Peyer's patch (tissue), 4 donors: Measurements from ENCODE around the gene SOCS7. TPM values are rescaled to one million over a fixed set of nuclear protein-coding genes. Genes with fewer than 3 reads are reported as not detected.

Source experiments
- DNase-seq, 3 donors: peaks; one replicate each; pipeline ENCODE4 v3.0.0-alpha.2; 2017 to 2019
- H3K27ac ChIP-seq, 4 donors: fragments of 200-600 bp; sonication (generic); one replicate each; pipeline ENCODE4 v1.5.1; 2016 to 2019
- H3K27me3 ChIP-seq, 2 donors: fragments of 200-600 bp; sonication (generic); one replicate each; pipeline ENCODE4 v1.5.1; 2019
- H3K36me3 ChIP-seq, 3 donors: fragments of 200-600 bp; sonication (generic); one replicate each; pipeline ENCODE4 v1.5.1; 2016 to 2019
- H3K4me1 ChIP-seq, 4 donors: fragments of 200-600 bp; sonication (generic); one replicate each; pipeline ENCODE4 v1.5.1; 2016 to 2019
- H3K4me3 ChIP-seq, 4 donors: fragments of 200-600 bp; sonication (generic); 1 replicate in 3 of 4; 2 replicates in 1 of 4; pipeline ENCODE4 v1.5.1; 2016 to 2019; ENCODE audit warnings: mild to moderate bottlenecking in 1 of 4
- H3K9me3 ChIP-seq, 4 donors: fragments of 200-600 bp; sonication (generic); one replicate each; pipeline ENCODE4 v1.5.1; 2016 to 2019; ENCODE audit warnings: mild to moderate bottlenecking in 1 of 4
- POLR2A ChIP-seq, 2 donors: fragments of 450-650 bp; IDR thresholded peaks; one replicate each; pipeline ENCODE4 v1.5.1; 2017; ENCODE audit warnings: antibody characterized with exemption in 2 of 2, mild to moderate bottlenecking in 2 of 2, moderate library complexity in 2 of 2
- total RNA-seq, 4 donors: library from RNA; depleted of rRNA; stranded (reverse); fragments of >200 nt; gene quantifications; one replicate each; pipeline ENCODE4 v1.1.0, GENCODE V29; 2016
- TF ChIP-seq, protein P1 (sequence below), 6 experiments: fragments of 450-650 bp in 4 of 6; fragments of 200-600 bp in 2 of 6; sonication (generic) in 1 of 6; IDR thresholded peaks; one replicate each; pipeline ENCODE4 v1.5.1; 2017 to 2019; ENCODE audit warnings: antibody characterized with exemption in 6 of 6, mild to moderate bottlenecking in 3 of 6, moderate library complexity in 1 of 6

Gene SOCS7
- total RNA-seq, 4 donors from 2014 or later: 14.2 to 24.5 (median 16.1) TPM

DNA sequence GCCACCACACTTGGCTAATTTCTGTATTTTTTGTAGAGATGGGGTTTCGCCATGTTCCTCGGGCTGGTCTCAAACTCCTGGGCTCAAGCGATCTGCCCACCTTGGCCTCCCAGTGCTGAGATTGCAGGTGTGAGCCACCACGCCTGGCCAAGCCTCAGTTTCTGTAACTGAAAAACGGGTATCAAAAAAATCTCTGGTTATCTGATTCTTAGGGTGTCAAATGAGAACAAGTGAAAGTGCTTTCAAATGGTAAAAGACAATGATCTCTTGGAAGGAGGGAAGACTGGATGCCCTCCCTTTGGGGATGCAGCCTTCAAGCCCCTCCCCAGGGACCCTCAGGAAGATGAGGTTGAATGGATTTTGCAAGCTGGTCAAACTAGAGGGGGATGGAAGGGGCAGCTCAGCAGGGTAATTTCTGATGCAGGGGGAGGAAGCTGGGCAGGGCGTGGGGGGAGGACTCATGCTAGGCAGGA is 98.9 kb downstream of the SOCS7 start:
- H3K27me3 ChIP-seq: no peaks in the 10 kb centered on the region
- H3K9me3 ChIP-seq: no peaks in the 10 kb centered on the region
- TF ChIP-seq, protein P1, sequence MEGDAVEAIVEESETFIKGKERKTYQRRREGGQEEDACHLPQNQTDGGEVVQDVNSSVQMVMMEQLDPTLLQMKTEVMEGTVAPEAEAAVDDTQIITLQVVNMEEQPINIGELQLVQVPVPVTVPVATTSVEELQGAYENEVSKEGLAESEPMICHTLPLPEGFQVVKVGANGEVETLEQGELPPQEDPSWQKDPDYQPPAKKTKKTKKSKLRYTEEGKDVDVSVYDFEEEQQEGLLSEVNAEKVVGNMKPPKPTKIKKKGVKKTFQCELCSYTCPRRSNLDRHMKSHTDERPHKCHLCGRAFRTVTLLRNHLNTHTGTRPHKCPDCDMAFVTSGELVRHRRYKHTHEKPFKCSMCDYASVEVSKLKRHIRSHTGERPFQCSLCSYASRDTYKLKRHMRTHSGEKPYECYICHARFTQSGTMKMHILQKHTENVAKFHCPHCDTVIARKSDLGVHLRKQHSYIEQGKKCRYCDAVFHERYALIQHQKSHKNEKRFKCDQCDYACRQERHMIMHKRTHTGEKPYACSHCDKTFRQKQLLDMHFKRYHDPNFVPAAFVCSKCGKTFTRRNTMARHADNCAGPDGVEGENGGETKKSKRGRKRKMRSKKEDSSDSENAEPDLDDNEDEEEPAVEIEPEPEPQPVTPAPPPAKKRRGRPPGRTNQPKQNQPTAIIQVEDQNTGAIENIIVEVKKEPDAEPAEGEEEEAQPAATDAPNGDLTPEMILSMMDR (IDR thresholded peaks at IDR 0.05): no peak
- no peak for TF ChIP-seq POLR2A (IDR thresholded peaks at IDR 0.05)
- H3K4me1 ChIP-seq: peaks cover 0 to 24% (median 0%) of the 10 kb centered on the region in 4 donors
- H3K4me3 ChIP-seq: no peak overlapping the region
- no peak for DNase-seq
- no peak overlapping the region for H3K27ac ChIP-seq
- no peaks in the 10 kb centered on the region for H3K36me3 ChIP-seq

DNA sequence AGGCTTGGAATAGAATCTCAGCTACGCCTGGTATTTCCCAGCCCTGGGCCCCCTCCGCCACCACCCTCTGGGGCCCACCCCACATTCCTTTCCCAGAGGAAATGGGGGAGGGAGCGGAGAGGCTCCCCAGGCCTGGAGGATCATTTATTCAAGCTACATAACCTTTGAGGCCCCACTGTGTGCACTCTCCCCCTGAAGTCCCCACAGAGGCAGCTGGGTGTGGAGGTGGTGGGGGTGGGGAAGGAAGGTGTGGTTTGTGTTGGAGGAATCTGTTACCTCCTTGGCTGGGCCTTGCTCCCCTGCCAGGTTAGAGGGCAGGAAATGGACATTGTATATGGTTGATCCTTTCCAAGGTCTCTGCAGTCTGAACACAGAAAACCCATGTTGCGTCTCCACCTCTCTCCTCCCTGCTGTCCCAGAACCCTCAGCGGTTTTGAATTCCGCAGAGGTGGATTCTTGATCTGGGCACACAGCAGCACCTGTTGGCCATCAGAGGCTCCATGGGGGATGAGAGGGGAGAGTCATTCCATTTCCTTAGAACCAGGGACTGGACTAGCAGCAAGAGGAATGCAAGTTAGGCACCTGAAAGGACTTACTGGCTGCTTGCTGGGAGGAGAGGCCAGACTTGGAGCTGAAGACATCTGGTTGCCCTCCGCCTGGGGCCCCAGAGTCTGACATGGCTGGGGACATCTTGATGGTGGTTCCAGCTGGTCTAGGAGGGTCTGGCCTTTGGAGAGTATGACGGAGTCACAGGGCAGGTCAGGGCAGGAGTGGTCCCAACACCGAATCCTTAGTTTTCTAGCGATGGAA is 99.6 kb downstream of the SOCS7 start:
- Histone ChIP-seq H3K27me3 (no peaks in the 10 kb centered on the region), H3K4me3 (no peak overlapping the region), H3K4me1 (peaks cover 0 to 26% (median 0%) of the 10 kb centered on the region in 4 donors), H3K27ac (peak overlapping the region in 3 of 4 donors; percentile 4 to 63 (median 40)), H3K9me3 (no peaks in the 10 kb centered on the region), H3K36me3 (no peaks in the 10 kb centered on the region)
- TF ChIP-seq, protein P1 (IDR thresholded peaks at IDR 0.05): no peak
- no peak for TF ChIP-seq POLR2A (IDR thresholded peaks at IDR 0.05)
- no peak for DNase-seq

DNA sequence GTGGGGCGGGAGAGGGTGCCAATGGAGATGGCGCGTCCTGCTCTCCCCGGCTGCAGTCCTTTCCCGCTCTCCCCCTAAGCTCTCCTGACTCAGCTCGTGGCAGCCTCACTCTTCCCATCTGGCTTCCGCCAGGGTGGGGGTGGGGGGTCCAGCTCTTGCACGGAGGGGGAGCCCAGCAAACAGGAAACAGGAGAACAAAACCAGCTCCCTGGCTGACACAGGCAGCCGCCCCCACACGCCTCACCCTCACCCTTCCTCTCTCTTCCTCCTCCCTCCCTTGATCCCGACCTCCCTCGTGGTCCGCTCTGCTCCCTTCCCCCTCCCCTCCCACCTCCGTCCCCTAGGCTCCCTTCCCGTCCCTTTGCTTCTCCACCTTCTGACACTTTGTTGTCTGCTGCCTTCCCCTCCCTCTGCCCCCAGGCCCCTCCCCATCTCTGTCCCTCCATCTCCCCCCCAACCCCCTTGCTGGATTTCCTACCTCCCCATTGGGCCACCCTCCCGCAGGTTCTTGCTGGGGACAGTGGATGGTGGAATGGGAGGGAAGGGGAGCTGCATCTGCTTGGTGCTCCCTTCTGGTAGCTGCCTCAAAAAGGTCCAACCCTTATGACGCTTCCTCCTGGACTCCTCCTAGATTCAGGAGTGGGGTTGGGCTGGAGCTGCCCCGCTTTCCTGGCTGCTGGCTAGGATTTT is 100.3 kb downstream of the SOCS7 start:
- H3K27me3 ChIP-seq: no peaks in the 10 kb centered on the region
- H3K9me3 ChIP-seq: no peaks in the 10 kb centered on the region
- H3K4me3 ChIP-seq: no peak overlapping the region
- TF ChIP-seq, protein P1 (IDR thresholded peaks at IDR 0.05): no peak
- DNase-seq: no peak
- H3K27ac ChIP-seq: peak overlapping the region; percentile 17 to 63 (median 28)
- H3K36me3 ChIP-seq: no peaks in the 10 kb centered on the region
- peaks cover 0 to 26% (median 0%) of the 10 kb centered on the region in 4 donors for H3K4me1 ChIP-seq

DNA sequence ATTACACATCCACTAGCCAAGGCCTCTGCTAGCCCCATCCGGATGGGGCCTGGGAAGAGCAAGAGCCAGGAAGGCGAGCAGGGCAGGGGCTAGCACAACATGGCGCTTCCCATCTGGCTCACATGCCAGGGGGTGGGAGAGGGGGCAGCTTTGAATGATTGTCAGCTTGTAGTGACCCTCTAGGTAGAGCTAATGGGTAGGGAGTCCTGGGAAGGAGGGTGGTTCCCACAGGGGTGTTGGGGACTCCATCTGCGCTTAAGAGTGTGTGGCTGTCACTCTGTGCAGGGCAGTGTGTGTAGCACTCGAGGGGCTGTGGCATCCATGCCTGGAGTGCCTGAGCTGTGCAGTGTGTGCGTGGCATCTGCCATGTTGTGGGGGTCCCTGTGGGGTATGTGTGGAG is 101.1 kb downstream of the SOCS7 start:
- no peaks in the 10 kb centered on the region for H3K36me3 ChIP-seq
- DNase-seq: no peak
- no peak overlapping the region for H3K4me3 ChIP-seq
- peak overlapping the region in 3 of 4 donors; percentile 17 to 63 (median 46) for H3K27ac ChIP-seq
- H3K4me1 ChIP-seq: peaks cover 0 to 26% (median 0%) of the 10 kb centered on the region in 4 donors
- H3K27me3 ChIP-seq: no peaks in the 10 kb centered on the region
- no peaks in the 10 kb centered on the region for H3K9me3 ChIP-seq
- TF ChIP-seq POLR2A (IDR thresholded peaks at IDR 0.05): no peak
- TF ChIP-seq, protein P1 (IDR thresholded peaks at IDR 0.05): no peak

DNA sequence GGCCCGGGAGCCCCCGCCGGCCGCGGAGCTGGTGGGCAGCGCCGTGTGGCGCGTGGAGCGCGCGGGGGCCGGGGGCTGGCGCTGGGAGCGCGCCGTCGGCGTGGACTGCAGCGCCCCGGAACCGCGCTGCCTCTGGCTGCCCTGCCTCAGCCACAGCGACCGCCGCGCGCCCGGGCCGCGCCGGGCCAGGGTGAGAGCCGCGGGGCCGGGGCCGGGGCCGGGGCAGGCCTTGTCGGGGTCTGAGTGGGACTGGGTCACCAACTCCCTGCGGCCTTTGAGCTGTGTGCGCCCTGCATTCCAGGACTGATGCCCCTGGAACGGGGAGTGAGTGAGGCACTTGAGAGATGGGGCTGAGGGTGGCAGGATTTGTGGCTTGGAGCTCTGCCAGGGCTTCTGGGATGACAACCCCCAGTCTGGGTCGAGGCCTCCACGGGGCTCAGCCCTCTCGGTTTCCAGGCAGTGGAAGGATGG is 102.3 kb downstream of the SOCS7 start:
- TF ChIP-seq, protein P1 (IDR thresholded peaks at IDR 0.05): no peak
- no peak for TF ChIP-seq POLR2A (IDR thresholded peaks at IDR 0.05)
- H3K9me3 ChIP-seq: no peaks in the 10 kb centered on the region
- no peaks in the 10 kb centered on the region for H3K36me3 ChIP-seq
- no peaks in the 10 kb centered on the region for H3K27me3 ChIP-seq
- peak overlapping the region; percentile 46 to 74 (median 56) for H3K27ac ChIP-seq
- peaks cover 0 to 26% (median 0%) of the 10 kb centered on the region in 4 donors for H3K4me1 ChIP-seq
- no peak for DNase-seq
- peak overlapping the region in 3 of 4 donors; percentile 15 to 42 (median 38) for H3K4me3 ChIP-seq
